GM21576 (cell line): Measurements from ENCODE around the gene TSKS.
A peak's percentile ranks its signal among the peaks of the same experiment; 100 is the strongest.
"Not testable (repeated sequence)": the region's sequence is repeated elsewhere in the genome, so short reads cannot be mapped to it uniquely, and the experiment has no call there.

Experiments
- ATAC-seq: cut with Tn5 transposase; IDR thresholded peaks from one replicate; pipeline ENCODE4 v1.9.1; 2021; ENCODE audit warnings: mild to moderate bottlenecking, moderate library complexity; ENCODE audit not compliant: unreplicated experiment

TSKS gene

GRCh38 chr19:49767381-49767780 lies 4.3 kb upstream of the TSKS start:
- ATAC-seq = no peak

GRCh38 chr19:49766930-49767299 lies 3.8 kb upstream of the TSKS start, which contains the start of gene AP2A1:
Gene AP2A1, plus strand, starts transcription at chr19:49767001. Its CDS starts 133 bp downstream, at chr19:49767134.
- ATAC-seq = no peak

GRCh38 chr19:49766007-49766929 lies 3.2 kb upstream of the TSKS start:
- ATAC-seq = peak; percentile 88

DNA sequence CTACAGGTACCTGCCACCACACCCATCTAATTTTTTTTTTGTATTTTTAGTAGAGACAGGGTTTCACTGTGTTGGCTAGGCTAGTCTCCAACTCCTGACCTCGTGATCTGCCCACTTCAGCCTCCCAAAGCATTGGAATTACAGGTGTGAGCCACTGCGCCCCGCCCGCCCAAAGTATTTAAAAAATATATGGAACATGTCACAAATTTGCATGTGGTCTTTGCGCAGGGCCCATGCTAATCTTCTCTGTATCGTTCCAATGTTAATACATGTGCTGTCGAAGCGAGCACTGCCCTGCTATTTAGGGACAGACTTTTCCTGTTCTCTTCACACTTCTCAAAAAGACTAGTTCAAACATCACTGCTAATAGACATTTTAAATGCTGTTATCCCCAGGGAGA lies 1.2 kb upstream of the TSKS start:
- no peak for ATAC-seq

GRCh38 chr19:49761625-49762311 lies 1.3 kb downstream of the TSKS start:
- no peak for ATAC-seq

DNA sequence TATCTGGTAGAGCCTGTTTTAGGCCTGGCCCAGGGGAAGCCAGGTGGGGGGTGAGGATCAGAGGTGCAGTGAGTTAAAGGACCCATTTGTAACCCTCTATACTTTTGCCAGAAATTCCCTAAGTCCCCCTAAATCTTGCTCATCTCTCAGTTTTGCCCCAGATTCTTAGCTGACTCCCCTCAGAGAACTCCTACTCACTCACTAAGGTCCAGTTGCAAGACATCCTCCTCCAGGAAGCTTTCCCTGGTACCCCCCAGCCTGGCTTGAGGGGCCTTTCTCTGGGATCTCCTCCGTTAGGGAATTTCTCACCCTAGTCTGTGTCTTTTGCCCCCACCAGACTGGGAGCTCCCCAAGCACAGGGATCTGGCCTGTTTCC lies 1.9 kb downstream of the TSKS start:
- ATAC-seq = no peak

DNA sequence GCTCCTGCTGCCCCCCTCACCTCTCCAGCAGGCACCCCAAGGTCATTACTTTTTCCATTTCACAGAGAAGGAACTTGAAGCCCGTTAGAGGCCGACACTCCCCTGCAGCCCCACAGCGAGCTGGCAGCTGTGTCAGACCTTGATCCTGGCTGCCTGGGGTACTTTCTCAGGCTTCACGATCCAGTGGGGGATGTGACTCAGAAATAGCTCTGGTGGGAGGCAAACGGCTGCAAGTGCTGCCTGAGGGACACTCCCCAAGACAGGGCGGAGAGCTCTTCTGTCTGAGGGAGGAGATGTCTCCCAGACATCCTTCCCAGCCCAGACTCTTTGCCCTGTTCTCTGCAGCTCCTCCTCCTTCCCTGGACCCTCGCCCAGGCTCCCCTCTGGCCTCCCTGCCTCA lies 4.8 kb downstream of the TSKS start:
- no peak for ATAC-seq

DNA sequence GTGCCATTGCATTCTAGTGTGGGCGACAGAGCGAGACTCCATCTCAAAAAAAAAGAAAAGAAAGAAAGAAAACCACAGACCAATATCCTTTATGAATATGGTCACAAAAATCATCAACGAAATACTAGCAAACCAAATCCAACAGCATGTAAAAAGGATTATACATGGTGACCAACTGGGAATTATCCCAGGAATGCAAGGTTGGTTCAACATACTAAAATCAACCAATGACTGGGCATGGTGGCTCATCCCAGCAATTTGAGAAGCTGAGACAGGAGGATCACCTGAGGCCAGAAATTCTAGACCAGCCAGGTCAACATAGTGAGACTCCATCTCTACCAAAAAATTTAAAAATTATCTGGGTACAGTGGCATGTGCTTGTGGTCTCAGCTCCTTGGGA lies 7.2 kb downstream of the TSKS start:
- ATAC-seq = no peak

DNA sequence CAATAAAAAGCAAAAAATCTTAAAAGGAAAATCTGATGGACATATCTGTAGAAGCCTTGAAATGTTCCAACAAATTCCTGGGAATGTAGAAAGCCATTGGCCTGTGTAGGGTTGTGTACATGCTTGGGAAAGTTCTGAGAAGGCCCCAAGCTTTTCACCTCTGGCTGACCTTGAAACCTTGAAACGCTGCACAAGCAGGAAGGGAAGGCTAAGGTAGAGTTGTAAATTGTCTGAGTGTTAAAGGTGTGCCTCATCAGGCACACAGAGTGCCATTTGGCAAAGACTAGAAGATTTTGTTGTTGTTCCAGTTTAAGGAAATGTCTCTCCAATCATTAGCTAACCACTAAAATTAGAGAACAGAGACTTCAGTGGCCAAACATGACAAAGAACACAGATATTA lies 10.4 kb downstream of the TSKS start:
- no peak for ATAC-seq

DNA sequence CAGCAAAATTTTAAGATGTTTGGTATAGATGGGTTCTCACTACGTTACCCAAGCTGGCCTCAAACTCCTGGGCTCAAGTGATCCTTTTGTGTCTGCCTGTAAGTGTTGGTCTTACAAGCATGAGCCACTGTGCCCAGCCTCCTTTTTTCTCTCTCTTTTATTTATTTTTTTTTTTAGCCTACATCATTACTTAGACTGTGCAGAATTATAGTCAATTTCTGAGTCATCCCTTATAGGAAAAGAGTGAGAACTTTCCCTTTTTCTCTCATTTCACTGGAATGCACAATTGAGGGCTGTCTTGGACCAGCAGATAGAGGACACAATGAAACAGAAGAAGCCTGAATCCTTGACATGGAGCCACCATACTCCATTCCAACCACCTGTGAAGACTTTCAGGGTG lies 13.3 kb downstream of the TSKS start:
- ATAC-seq = no peak

GRCh38 chr19:49749055-49749716 lies 13.9 kb downstream of the TSKS start:
- no peak for ATAC-seq

GRCh38 chr19:49746206-49746958 lies 16.7 kb downstream of the TSKS start:
- no peak for ATAC-seq

- ATAC-seq = no peak
These were observed 18.1 kb downstream of the TSKS start for GRCh38 chr19:49744946-49745381.

DNA sequence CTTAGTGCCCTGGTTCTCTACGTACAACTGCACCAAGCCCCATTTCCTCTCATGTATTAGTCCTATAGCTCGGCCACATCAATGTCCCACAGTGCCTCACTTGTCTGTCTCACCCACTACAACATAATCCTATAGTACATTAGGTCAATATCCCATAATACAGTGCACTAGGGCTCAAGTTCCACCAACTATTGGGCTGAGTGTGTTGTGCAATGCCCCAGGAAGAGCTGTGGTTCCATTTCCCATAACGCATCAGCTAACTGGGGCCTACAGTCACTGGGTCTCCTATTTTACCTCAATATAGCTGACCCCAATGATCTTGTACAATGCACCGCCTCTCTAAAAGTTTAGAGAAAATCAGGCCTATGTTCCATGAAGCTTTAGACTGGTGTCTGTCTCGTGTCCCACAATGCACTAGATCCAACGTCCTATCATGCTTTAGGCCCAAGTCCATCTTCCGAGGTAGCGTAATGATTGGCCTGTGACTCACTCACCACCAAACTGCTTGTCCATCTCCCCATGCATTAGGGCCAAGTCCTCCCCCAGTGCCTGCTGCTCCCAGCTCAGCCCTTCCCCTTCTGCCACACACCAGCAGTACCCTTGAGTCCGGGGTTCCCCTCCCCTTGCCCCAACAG lies 21.8 kb downstream of the TSKS start:
- ATAC-seq = no peak

DNA sequence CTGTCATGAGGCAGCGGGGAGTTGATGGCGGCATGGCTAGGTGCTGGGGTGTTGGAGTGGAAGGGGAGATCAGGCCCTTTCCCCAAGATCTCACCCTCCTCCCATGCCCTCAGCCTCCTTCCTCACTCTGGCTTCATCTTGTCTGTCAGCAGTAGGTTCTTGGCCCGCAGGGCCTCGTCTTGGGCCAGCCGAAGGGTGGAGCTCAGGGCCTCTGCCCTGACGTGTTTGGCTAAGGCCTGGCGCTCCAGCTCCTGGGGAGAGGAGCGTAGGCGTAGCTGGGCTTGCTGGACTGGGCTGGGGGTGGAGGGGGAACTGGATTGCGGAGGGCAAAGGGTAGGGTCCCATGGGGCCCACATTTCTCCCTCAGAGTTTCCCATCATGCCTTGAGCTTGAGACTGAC lies 23.2 kb downstream of the TSKS start:
- no peak for ATAC-seq

DNA sequence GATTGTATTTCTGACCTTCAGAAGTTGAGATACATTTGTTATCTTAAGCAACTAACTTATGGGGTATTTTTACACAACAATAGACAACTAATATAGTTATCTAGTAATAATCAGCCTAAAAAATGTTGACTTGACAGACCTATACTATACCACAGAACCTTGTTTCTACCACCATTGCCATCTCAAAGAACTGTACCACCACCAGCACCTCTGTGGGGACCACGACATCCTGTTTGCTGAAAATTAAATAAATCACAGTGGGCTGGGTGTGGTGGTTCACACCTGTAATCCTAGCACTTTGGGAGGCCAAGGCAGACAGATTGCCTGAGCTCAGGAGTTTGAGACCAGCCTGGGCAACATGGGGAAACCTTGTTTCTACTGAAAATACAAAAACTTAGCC lies 24.0 kb downstream of the TSKS start:
- ATAC-seq = no peak

DNA sequence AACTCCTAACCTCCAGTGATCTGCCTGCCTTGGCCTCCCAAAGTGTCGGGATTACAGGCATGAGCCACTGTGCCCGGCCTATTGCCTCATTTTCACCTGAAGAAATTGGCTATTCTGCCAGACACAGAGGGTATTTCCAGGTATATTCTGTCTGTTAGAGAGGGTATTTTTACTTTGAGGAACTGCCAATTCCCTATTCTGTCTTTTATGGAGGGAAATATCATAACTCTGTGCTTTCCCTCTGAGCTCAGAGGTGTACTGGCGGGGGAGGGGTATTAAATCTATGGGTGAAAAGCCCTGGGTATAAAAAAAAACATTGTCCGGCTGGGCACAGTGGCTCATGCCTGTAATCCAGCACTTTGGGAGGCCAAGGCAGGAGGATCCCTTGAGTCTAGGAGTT lies 24.8 kb downstream of the TSKS start:
- no peak for ATAC-seq

DNA sequence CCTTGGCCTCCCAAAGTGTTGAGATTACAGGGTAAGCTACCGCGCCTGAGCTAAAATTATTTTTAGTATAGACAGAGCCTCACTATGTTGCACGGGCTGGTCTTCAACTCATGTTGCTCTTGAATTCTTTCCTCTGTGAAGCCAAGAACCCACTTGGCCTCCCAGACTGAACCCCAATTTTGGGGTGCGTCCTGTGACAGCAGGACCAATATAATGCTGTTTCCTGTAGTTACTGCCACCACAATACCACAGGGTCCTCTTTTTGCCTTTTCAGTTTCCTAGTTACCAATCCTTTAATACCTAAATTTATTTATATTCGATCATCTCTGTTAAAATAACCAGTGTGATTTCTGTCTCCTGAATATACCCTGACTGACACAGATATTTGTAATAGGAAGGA lies 32.9 kb downstream of the TSKS start:
- no peak for ATAC-seq

- ATAC-seq = no peak
These were observed 35.7 kb downstream of the TSKS start for GRCh38 chr19:49727217-49728030.

- not testable (repeated sequence) for ATAC-seq
These were observed 43.7 kb downstream of the TSKS start for GRCh38 chr19:49719420-49719819.
